Measurements from ENCODE around the gene RPL27A. TPM values are rescaled to one million over a fixed set of nuclear protein-coding genes. Genes with fewer than 3 reads are reported as not detected.
A peak's percentile ranks its signal among the peaks of the same experiment; 100 is the strongest.

RPL27A gene
- total RNA-seq = 611 TPM

GRCh38 chr11:8682303-8683114 lies at the start of gene RPL27A, which contains the start of gene TRIM66:
Gene RPL27A (plus strand): TSS chr11:8682792. CDS start chr11:8682814, 22 bp downstream.
Gene TRIM66 (minus strand): TSS chr11:8682665. CDS start chr11:8672274, 10,391 bp downstream.

Small RNA genes within 50 kb of the gene (small RNA-seq; reads per million reads assigned to genes)
- gene SNORA3A (not detected), gene SNORA3B (1.7 reads per million, percentile 84 among the genes with 10 or more reads in this experiment)

Other genes starting within 250 kb of the RPL27A start
- 22.6 TPM for gene STK33, start 88.6 kb upstream of the RPL27A start, total RNA-seq
- 7.8 TPM for gene TRIM66, start 127 bp upstream of the RPL27A start, total RNA-seq
- gene AKIP1, start 228.4 kb downstream of the RPL27A start, total RNA-seq = 30.9 TPM